HuH-7 (cell line): Measurements from ENCODE around the gene IL17RC.
"Not testable (repeated sequence)": the region's sequence is repeated elsewhere in the genome, so short reads cannot be mapped to it uniquely, and the experiment has no call there.

Source experiments
- DNase-seq: peaks from one replicate; pipeline ENCODE4 v3.0.0; 2011; ENCODE audit warnings: low spot score

IL17RC gene, protein sequence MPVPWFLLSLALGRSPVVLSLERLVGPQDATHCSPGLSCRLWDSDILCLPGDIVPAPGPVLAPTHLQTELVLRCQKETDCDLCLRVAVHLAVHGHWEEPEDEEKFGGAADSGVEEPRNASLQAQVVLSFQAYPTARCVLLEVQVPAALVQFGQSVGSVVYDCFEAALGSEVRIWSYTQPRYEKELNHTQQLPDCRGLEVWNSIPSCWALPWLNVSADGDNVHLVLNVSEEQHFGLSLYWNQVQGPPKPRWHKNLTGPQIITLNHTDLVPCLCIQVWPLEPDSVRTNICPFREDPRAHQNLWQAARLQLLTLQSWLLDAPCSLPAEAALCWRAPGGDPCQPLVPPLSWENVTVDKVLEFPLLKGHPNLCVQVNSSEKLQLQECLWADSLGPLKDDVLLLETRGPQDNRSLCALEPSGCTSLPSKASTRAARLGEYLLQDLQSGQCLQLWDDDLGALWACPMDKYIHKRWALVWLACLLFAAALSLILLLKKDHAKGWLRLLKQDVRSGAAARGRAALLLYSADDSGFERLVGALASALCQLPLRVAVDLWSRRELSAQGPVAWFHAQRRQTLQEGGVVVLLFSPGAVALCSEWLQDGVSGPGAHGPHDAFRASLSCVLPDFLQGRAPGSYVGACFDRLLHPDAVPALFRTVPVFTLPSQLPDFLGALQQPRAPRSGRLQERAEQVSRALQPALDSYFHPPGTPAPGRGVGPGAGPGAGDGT

DNA sequence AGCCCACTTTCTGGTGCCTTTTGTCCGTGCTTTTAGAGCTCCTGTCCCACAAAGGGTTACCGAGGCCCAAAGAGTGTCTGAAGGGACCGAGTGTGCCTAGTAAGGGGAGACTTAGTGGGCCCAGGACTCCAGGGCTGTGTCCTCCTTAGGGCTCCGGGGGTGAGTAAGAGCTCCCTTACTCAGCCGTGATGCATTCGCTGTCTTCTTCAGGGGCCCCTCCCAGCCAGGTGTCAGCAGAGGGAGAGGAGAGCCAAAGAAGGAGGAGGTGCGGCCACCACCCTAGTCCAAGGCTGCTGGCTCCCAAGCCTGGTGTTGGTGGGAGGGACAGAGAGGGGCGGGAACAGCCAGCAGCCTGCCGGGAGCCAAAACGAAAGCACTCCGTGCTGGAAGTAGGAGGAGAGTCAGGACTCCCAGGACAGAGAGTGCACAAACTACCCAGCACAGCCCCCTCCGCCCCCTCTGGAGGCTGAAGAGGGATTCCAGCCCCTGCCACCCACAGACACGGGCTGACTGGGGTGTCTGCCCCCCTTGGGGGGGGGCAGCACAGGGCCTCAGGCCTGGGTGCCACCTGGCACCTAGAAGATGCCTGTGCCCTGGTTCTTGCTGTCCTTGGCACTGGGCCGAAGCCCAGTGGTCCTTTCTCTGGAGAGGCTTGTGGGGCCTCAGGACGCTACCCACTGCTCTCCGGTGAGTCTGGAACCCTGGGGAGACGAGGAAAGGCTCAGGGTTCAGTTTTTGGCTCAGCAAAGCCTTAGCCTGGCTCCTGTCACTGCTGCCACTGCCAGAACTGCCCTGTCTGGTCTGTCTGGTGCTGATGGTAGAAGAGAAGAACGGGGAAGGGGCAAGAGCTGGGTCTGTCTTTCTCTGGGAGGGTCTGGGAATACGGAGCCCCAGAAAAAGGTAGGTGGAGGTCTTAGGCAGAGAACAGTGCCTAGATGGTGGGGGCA is at the start of gene IL17RC:
Gene IL17RC, plus strand, starts transcription at position 365 of the 947 bp plus-strand sequence. Its CDS starts 218 bp downstream, at position 583.
- DNase-seq = peak; percentile 99

DNA sequence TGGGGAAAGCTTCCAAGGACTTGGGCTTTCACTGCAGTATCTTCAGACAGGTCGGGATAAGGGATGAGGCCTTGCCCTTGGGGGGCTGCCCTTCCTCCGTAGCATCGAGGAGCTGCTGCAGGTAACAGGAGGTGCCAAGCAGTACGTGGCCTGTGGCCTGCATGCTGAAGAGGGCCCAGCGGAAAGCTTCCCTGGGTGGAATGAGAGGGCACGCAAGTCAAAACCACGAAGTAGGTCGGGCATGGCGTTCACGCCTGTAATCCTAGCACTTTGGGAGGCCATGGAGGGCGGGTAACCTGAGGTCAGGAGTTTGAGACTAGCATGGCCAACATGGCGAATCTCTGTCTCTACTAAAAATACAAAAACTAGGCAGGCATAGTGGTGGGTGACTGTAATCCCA is 49.8 kb upstream of the IL17RC start:
- no peak for DNase-seq

GRCh38 chr3:9869955-9870354 is 46.9 kb upstream of the IL17RC start:
- DNase-seq = no peak

- no peak for DNase-seq
Measured at GRCh38 chr3:9870978-9871377, 45.9 kb upstream of the IL17RC start.

DNA sequence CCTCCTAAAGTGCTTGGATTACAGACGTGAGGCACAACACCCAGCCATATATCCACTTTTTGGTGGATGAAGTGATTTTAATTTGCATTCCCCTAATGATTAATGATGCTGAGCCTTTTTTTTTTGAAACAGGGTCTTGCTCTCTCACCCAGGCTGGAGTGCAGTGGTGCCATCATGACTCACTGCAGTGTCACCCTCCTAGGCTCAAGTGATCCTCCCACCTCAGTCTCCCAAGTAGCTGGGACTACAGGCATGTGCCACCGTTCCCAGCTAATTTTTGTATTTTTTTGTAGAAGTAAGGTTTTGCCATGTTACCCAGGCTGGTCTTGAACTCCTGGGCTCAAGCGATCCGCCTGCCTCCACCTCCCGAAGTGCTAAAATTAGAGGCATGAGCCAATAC is 44.8 kb upstream of the IL17RC start:
- DNase-seq = not testable (repeated sequence)

DNA sequence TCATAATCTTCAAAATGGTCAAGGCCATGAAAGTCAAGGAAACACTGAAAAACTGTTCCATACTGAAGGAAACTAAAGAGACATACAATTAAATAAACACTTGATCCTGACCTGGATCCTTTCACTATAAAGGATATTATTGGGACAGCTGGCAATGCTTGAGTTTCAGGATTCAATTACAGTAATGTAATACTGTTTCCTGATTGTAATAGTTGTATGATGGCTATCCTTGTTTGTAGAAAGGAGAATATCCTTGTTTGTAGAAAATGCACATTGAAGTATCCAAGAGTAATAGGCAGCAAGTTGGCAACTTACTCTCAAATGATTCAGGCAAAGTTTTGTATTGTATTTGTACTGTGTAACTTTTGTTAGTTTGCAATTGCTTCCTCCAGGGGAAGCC is 41.5 kb upstream of the IL17RC start:
- DNase-seq = no peak

- not testable (repeated sequence) for DNase-seq
Measured at GRCh38 chr3:9876255-9876654, 40.6 kb upstream of the IL17RC start.

GRCh38 chr3:9876991-9877390 is 39.9 kb upstream of the IL17RC start:
- DNase-seq = no peak

DNA sequence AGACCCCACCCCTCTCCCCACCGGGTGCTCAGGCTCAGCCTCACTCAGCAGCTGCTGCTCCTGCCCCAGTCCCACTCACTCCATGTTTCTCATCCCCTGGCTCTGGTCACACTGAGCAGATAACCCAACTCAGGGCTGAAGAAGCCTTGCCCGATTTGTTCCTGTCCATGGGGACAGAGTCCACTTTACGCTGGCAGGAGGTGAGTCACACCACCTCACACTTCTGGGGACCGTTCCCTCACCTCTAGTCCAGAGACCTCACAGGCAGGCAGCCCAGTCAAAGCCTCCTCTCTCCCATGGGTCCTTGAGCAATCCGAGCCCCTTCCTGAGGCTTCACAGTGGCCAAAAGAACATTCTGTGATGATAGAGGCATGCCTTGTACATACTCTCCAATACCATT is 38.2 kb upstream of the IL17RC start:
- DNase-seq = peak; percentile 82

DNA sequence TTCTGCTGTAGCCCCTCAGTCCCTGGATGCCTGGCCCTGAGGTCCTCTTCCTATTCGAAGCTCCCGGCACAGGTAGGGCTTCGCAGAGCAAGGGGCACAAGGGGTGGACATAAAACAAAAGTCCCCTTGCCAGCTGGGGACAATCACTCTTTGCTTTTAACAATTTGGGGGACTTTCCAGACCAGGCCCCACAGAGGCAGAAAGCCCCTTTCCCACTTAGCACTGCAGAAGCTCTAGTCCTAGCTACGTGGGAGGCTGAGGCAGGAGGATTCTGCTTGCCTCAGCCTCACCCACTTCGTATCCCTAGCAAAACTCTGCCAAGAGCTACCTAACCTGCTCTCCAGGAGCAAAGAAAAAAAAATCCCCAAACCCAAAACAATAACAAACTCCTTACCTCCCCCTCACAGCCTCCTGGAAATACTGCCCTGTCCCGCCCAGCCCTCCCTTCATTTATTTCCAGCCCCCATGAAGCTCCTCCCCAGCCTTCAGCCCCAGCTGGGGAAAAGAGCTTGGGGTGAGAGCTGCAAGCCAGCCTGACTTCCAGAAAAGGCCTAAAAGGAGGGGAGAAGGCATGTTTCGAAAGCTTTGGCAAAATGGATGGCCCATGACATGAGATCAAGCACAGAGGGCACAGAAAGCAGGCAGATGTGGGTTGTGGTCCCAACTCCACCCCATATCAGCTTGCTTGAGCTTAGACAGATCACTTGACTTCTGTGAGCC is 36.9 kb upstream of the IL17RC start, which contains the start of gene CIDEC:
Gene CIDEC, minus strand, starts transcription at position 424 of the 720 bp plus-strand sequence. CDS start 1,767 bp downstream, outside the sequence.
- DNase-seq = no peak

GRCh38 chr3:9881441-9881840 is 35.5 kb upstream of the IL17RC start:
- DNase-seq = no peak

DNA sequence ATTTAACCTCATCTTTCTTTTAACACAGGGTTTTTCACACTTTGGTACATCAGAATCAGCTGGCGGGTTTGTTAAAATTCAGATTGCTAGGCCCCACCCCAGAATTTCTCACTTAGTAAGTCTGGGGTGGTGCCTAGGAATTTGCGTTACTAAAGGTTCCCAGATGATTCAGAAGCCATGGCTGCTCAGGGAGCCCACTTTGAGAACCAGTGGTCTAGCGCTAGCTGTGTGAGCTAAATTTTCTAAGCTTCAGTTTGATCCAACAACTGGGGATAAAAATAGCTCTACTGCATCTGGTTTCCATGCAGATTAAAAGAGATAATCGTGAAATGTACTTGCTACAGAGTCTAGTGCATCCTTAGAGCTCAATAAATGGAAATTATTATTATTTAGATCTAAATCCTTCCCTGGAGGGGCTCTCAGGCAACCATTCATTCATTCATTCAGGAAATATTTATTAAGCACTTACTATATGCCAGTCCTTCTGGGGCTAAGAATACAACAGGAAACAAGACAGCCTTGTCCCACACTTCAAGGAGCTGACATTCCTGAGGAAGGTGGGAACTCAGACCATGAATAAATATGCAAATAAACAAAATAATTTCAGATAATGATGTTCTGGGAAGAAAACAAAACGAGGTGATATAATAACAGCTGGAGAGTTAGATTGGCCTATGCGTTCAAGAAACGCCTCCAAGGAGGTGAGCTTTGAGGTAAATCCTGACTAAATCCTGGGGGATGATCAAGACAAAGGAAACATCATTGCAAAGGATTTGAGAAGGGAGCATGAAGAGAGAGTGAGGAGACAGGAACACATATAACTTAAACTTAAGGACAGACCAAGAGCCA is 33.0 kb upstream of the IL17RC start:
- DNase-seq = no peak

- peak; percentile 81 for DNase-seq
Measured at GRCh38 chr3:9884555-9885165, 32.2 kb upstream of the IL17RC start.

- no peak for DNase-seq
Measured at GRCh38 chr3:9886328-9886727, 30.6 kb upstream of the IL17RC start.

DNA sequence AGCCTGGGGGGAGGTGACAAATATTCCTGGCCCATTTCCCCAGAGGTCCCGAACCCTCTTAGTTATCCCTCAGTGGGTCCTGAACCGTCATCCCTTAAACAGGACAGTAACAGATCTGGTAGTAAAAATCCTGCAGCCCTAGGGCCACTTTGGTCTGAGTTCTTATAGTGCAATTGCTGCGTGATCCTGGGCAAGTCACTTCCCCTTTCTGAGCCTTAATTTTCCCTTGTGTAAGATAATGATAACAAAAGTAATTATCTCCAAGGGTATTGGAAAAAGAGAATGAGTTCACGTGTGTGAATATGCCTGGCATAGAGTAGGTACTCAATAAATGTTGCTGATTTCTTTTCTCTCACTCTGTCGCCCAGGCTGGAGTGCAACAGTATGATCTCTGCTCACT is 29.4 kb upstream of the IL17RC start:
- DNase-seq = no peak

- DNase-seq = no peak
Measured at GRCh38 chr3:9888540-9888939, 28.4 kb upstream of the IL17RC start.

DNA sequence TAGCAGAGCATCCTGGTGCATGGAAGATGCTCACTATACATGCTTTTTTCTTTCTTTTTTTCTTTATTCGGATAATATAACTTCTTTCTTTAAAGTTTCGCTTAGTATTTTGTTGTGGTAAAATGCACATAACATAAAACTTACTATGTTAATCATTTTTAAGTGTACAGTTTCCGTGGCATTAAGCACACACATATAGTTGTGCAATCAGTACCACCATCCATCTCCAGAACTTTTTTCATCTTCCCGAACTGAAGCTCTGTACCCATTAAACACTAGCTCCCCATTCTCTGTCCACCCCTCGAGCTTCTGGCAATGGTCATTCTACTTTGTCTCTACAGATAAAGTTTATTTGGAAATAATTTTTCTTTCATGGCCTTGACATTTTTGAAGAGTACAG is 27.5 kb upstream of the IL17RC start:
- DNase-seq = no peak

DNA sequence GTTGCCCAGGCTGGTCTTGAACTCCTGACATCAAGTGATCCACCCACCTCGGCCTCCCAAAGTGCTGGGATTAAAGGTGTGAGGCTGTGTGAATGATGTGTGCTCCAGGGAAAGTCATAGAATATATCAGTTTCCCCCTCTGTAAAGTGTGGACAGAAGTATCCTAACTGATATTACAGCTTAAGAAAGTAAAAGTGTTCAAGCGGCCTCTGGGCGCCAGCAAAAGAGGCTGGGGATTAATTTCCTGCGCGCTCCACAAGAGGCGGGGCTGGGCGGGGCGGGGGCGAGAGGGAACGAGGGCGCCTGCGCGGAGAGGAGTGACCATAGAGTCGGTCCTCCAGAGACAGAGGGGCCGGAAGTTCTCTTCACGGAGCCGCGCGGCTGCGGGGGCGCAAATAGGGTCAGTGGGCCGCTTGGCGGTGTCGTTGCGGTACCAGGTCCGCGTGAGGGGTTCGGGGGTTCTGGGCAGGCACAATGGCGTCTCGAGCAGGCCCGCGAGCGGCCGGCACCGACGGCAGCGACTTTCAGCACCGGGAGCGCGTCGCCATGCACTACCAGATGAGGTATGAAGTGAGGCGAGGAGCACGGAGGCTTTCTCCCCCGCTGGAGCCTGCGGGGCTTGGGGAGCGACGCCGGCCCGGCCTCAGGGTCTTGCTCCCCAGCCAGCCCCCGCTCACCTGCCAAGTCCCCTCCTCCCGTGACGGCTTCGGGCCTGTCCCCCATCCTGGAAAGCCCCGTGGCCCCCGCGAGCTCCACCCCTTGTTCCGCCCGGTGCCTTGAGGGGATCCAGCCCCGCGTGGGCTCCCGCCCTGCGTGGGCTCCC is 26.4 kb upstream of the IL17RC start, which contains the start of gene JAGN1:
Gene JAGN1, plus strand, starts transcription at position 362 of the 823 bp plus-strand sequence. Its CDS starts 113 bp downstream, at position 475.
- peak; percentile 95 for DNase-seq

GRCh38 chr3:9891072-9891622 is 25.8 kb upstream of the IL17RC start:
- no peak for DNase-seq
